ENCODE data around the gene REN. TPM values are rescaled to one million over a fixed set of nuclear protein-coding genes. Genes with fewer than 3 reads are reported as not detected.

Gene REN
- total and polyA plus RNA-seq, 2 of the 8 experiments (the other 6 are each of a cell fraction or from before 2014, with no cell fraction given): 0.05 TPM; not detected in 1

DNA sequence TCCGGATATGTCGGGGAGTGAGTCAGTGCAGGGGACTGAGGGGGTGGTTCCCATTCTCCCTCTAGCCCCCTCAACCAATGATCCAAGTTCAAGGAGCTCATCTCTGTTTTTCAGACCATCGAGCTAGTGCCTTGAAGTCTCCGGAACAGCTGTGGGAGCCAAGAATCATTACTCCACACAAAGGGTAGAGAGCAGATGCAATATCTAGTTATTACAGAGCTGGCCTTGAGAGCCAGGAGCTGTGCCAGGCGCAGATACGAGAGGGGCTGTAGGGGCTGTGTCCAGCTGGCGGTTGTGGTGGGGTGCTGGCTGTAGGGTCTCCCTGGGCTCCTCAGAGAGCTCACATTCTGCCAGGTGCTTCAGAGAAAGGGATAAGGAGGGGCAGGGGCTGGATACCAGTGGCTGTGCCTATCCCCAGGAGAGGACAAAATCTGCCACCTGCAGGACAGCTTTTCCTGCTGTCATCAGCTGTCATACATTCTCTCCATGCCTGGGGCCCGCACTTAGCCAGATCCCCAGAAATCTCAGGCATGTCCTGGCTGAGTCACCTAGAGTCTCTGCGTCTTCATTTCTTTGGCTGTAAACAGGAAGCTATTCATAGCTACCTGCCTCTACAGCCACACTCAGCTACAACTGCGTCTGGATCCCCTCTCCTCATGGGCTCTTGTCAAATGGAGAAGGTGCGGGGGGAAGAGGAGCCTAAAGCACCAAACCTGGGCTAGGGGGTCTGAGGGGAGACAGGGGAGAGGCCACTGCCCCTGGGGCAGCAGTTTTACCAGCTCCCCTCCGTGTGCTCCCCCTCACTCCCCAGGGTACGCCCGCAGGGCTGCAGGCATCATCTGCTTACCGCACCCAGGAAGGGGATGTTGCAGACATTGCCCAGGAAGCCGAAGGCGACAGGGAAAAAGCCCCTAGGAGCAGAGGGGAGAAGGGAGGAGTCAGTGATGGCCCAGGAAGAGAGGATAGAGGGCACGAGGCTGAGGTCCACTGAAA is 32.5 kb upstream of the REN start:
- Histone ChIP-seq H3K14ac (ENCODE audit: insufficient read length) (no peak overlapping the region), H3K4me2 (ENCODE audit: insufficient read depth in 1 of 2, low read depth in 2 of 2, low read length in 2 of 2) (no peak overlapping the region), H3K79me2 (ENCODE audit: control insufficient read depth in 1 of 2, insufficient read depth in 2 of 2, low read length in 2 of 2) (no peaks in the 10 kb centered on the region), H4K20me1 (replicated peaks in 1 of 2; ENCODE audit: control insufficient read depth in 1 of 2, insufficient read depth in 2 of 2, low read length in 2 of 2) (peaks cover 0 to 6% of the 10 kb centered on the region in 2 experiments), H3K9ac (replicated peaks in 1 of 4; ENCODE audit: extremely low read depth in 1 of 4, low read depth in 3 of 4, low read length in 3 of 4) (no peak overlapping the region), H3K9me3 (ENCODE audit: insufficient read depth in 2 of 2, low read depth in 1 of 2, low read length in 1 of 2) (no peaks in the 10 kb centered on the region), H3K27me3 (replicated peaks in 1 of 4; ENCODE audit: control insufficient read depth in 3 of 4, extremely low read depth in 1 of 4, insufficient read depth in 3 of 4, low read length in 3 of 4) (no peaks in the 10 kb centered on the region), H2BK12ac (ENCODE audit: low read depth, low read length) (peak overlapping the region; percentile 69; the same call in 1 of the 2 replicates), H3K23ac (ENCODE audit: insufficient read length) (no peak overlapping the region), H2BK5ac (ENCODE audit: low read depth, low read length) (no peak overlapping the region), H3K4ac (replicated peaks; ENCODE audit: insufficient read length, low read depth, low read length) (no peak overlapping the region), H3K36me3 (ENCODE audit: control insufficient read depth in 2 of 4, insufficient read depth in 4 of 4, low read length in 3 of 4) (no peaks in the 10 kb centered on the region; a peak in 1 of 8 replicates), H4K8ac (ENCODE audit: extremely low read depth, insufficient read depth, low read length) (no peak overlapping the region), H4K5ac (ENCODE audit: insufficient read length, low read depth, low read length) (no peak overlapping the region), H3K79me1 (ENCODE audit: low read depth, low read length) (peaks cover 5% of the 10 kb centered on the region), H2BK15ac (ENCODE audit: low read length) (no peak overlapping the region), H2AK5ac (ENCODE audit: low read depth, low read length) (no peak overlapping the region; the same call in 1 of the 2 replicates), H3K4me3 (ENCODE audit: extremely low read depth in 1 of 4, insufficient read depth in 2 of 4, low read depth in 3 of 4, low read length in 4 of 4) (no peak overlapping the region), H2BK120ac (replicated peaks; ENCODE audit: low read depth, low read length) (no peak overlapping the region), H3K18ac (ENCODE audit: extremely low read depth, low read length) (no peak overlapping the region), H4K91ac (replicated peaks; ENCODE audit: insufficient read length, low read length) (no peak overlapping the region), H3K23me2 (ENCODE audit: low read depth, low read length) (peaks cover 7% of the 10 kb centered on the region), H2BK20ac (ENCODE audit: low read length) (no peak overlapping the region), H3K56ac (replicated peaks; ENCODE audit: insufficient read length, low read depth, low read length) (no peak overlapping the region), H3K4me1 (replicated peaks in 1 of 4; ENCODE audit: control insufficient read depth in 3 of 4, insufficient read depth in 4 of 4, low read length in 3 of 4) (peaks cover 0 to 5% (median 0%) of the 10 kb centered on the region in 4 experiments; a peak in 3 of 7 replicates), H3K27ac (ENCODE audit: low read depth, low read length) (no peak overlapping the region; the same call in 1 of the 2 replicates), H2AFZ (ENCODE audit: low read length) (no peak overlapping the region)
- FAIRE-seq (no peak), DNase-seq (ENCODE audit: low read depth in 1 of 2, low spot score in 2 of 2) (peak in 1 of 2 experiments; percentile 29)
- POLR2A ChIA-PET (ENCODE audit: partially characterized antibody): interaction anchor here (1.0 to 3.2 kb wide), 3 partner anchors 8 to 63 kb away, joined by 3 to 11 read pairs (median 10); no protein-coding TSS in a partner anchor
- 83% methylated on average over 18 of the region's 18 CpGs; no CpG with 5 or more reads in 1 of the 2 experiments for WGBS, 2 experiments (ENCODE audit: extremely low coverage in 1 of 2, insufficient coverage in 1 of 2, insufficient read length in 1 of 2, insufficient replicate concordance in 2 of 2, low coverage in 1 of 2, low lambda C conversion rate in 2 of 2, missing lambda C conversion rate in 1 of 2)
- CTCF ChIA-PET (ENCODE audit: partially characterized antibody): interaction anchor here (0.5 to 12.6 kb wide), 24 partner anchors 8 to 339 kb away, joined by 3 to 360 read pairs (median 4); partner anchors contain the start of genes ETNK2, GOLT1A, PLEKHA6 and REN
- no peak for TF ChIP-seq RFX5 (IDR thresholded peaks at IDR 0.05; ENCODE audit: borderline replicate concordance, low read depth, low read length)
- TF ChIP-seq RXRA (IDR thresholded peaks at IDR 0.05; ENCODE audit: insufficient read depth, low read depth, low read length): no peak
- no peak for TF ChIP-seq SIRT6 (IDR thresholded peaks at IDR 0.05; ENCODE audit: low read length)
- TF ChIP-seq, protein P1, sequence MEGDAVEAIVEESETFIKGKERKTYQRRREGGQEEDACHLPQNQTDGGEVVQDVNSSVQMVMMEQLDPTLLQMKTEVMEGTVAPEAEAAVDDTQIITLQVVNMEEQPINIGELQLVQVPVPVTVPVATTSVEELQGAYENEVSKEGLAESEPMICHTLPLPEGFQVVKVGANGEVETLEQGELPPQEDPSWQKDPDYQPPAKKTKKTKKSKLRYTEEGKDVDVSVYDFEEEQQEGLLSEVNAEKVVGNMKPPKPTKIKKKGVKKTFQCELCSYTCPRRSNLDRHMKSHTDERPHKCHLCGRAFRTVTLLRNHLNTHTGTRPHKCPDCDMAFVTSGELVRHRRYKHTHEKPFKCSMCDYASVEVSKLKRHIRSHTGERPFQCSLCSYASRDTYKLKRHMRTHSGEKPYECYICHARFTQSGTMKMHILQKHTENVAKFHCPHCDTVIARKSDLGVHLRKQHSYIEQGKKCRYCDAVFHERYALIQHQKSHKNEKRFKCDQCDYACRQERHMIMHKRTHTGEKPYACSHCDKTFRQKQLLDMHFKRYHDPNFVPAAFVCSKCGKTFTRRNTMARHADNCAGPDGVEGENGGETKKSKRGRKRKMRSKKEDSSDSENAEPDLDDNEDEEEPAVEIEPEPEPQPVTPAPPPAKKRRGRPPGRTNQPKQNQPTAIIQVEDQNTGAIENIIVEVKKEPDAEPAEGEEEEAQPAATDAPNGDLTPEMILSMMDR (IDR thresholded peaks at IDR 0.05; ENCODE audit: control extremely low read depth in 1 of 3, insufficient read depth in 1 of 3, low read depth in 1 of 3, low read length in 3 of 3): peak in 1 of 3 experiments; percentile 4; a peak in 2 of 4 replicates
- no peak for TF ChIP-seq CBX5 (IDR thresholded peaks at IDR 0.05; ENCODE audit: low read depth, low read length)
- TF ChIP-seq KDM5A (IDR thresholded peaks at IDR 0.05; ENCODE audit: low read length): no peak
- TF ChIP-seq JUND (IDR thresholded peaks at IDR 0.05; ENCODE audit: low read length): 0 out of 2 replicates have a peak, but pooled peaks have one; percentile 4
